ENCODE measurements around the gene ALDH1L1.

The ALDH1L1 gene

DNA sequence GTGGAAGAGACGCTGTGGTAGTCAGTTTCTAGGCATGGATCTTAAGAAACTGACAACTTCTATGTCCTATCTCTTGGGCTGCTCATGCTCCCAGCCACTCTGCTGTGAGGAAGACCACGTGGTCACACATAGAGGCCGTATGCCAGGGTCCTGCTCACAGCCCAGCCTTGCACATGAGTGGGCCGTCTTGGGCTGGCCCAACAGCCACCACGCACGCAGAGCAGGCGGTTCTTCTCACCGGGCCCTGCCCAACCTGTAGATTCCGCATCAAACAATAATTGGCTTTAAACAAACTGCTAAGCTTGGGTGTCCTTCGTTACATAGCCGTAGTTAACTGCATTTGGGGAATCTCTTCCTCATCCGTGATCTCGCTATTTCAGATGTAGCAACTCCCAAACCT is 122.5 kb downstream of the ALDH1L1 start:
- TF ChIP-seq, protein P1, sequence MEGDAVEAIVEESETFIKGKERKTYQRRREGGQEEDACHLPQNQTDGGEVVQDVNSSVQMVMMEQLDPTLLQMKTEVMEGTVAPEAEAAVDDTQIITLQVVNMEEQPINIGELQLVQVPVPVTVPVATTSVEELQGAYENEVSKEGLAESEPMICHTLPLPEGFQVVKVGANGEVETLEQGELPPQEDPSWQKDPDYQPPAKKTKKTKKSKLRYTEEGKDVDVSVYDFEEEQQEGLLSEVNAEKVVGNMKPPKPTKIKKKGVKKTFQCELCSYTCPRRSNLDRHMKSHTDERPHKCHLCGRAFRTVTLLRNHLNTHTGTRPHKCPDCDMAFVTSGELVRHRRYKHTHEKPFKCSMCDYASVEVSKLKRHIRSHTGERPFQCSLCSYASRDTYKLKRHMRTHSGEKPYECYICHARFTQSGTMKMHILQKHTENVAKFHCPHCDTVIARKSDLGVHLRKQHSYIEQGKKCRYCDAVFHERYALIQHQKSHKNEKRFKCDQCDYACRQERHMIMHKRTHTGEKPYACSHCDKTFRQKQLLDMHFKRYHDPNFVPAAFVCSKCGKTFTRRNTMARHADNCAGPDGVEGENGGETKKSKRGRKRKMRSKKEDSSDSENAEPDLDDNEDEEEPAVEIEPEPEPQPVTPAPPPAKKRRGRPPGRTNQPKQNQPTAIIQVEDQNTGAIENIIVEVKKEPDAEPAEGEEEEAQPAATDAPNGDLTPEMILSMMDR (IDR thresholded peaks at IDR 0.05; ENCODE audit: insufficient read depth, low read length, missing control alignments): no peak
- CTCF ChIA-PET: no interaction called here
- DNase-seq (ENCODE audit: low read depth, low spot score): no peak
- no peak overlapping the region for H3K4me3 ChIP-seq (ENCODE audit: low read depth, low read length)
- POLR2A ChIA-PET: no interaction called here

DNA sequence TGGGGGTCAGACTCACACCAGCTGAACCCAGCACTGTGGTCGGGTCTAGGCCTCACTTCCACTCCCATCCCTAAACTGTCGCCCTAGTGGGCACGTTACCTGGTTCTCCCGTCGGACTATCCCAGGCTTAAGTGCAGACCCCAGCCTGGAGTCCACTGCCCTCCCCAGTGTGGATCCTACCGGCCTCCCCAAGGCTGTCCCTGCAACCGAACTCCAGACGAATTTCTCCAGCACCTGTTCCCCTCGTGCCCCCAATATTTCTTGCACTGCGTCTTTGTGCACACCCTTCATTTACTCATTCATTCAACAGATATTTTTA is 122.9 kb downstream of the ALDH1L1 start:
- CTCF ChIA-PET: no interaction called here
- POLR2A ChIA-PET: no interaction called here
- no peak for DNase-seq (ENCODE audit: low read depth, low spot score)
- H3K4me3 ChIP-seq (ENCODE audit: low read depth, low read length): no peak overlapping the region
- TF ChIP-seq, protein P1 (IDR thresholded peaks at IDR 0.05; ENCODE audit: insufficient read depth, low read length, missing control alignments): no peak

DNA sequence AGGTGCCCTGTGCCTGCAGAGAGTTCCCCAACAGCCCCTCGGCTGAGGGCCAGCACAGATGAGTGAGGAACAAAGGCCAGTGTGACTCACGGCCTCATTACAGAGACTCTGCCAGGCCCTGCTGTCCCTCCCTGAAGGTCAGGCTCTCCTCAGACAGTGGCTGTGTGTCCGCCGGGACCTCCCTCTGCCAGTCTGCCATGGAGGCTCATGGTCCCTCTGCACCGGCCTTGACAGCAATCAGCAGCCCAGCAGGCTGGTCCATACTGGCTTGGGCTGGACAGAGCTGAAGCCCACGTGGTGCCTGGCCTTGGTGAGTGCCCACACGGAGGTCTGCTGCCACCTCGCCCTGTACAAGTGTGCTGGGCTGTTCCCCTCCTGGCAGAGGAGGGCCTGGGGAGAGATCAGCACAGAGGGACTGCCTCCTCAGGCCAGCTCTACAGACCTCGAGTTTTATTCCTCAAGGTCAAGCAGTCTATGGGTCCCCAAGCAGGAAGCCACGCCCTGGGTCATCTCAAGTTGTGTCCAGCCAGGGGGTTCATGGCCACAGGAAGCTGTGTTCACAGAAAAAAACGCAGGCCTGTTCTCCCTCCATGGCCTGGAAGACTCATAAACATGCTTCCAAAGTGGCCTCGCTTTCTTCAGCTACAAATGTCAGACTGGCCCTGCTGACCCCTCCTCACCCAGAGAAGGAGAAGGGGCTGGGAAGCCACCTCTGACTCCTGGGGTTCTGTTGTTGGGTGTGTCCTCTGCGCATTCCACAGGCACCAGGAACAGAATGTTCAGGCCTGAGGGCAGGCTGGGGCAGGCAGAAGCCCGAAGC is 123.5 kb downstream of the ALDH1L1 start:
- POLR2A ChIA-PET: interaction anchor here (0.6 kb wide), 1 partner anchor 1633 kb away, joined by 3 read pairs; no protein-coding TSS in a partner anchor
- no peak for DNase-seq (ENCODE audit: low read depth, low spot score)
- H3K4me3 ChIP-seq (ENCODE audit: low read depth, low read length): no peak overlapping the region
- CTCF ChIA-PET: no interaction called here
- TF ChIP-seq, protein P1 (IDR thresholded peaks at IDR 0.05; ENCODE audit: insufficient read depth, low read length, missing control alignments): no peak

DNA sequence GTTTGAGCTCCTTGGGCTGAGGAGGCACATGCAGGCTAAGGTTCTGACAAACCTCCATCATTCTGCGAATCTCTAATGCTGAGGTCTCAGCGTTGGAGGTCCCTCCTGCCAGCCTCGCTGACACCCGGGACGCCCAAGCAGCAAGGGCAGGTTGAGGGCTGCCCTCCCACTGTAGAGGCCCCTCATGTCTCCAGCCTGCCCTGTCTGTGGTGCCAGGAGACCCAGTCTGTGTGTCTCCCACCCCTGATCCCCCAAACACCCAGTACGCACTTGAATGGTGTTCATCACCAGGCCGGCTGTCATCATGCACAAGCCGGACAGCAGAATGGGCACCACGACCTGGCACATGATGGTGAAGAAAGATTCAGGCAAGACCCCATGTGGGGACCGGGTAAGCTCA is 124.3 kb downstream of the ALDH1L1 start:
- no peak overlapping the region for H3K4me3 ChIP-seq (ENCODE audit: low read depth, low read length)
- DNase-seq (ENCODE audit: low read depth, low spot score): no peak
- ChIA-PET CTCF (no interaction called here), POLR2A (no interaction called here)
- TF ChIP-seq, protein P1 (IDR thresholded peaks at IDR 0.05; ENCODE audit: insufficient read depth, low read length, missing control alignments): no peak

DNA sequence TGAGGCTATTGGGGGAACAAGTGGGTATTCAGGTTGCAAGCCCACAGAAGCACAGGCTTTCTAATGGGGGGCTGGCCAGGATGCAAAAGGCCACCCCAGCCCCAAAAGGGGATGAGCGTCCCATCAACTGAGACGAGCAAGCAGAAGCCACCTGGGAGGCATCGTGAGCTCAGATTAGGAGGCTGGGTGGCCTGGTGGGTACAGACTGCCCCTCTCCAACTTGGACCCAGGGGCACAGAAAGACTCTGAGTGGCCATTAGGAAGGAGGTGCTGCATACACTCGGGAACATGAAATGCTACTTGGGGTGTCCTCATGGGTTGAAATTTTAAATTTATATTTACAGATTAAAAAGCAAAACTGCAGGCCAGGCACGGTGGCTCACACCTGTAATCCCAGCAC is 125.5 kb downstream of the ALDH1L1 start:
- ChIA-PET POLR2A (no interaction called here), CTCF (no interaction called here)
- DNase-seq (ENCODE audit: low read depth, low spot score): no peak
- no peak overlapping the region for H3K4me3 ChIP-seq (ENCODE audit: low read depth, low read length)
- TF ChIP-seq, protein P1 (IDR thresholded peaks at IDR 0.05; ENCODE audit: insufficient read depth, low read length, missing control alignments): no peak

DNA sequence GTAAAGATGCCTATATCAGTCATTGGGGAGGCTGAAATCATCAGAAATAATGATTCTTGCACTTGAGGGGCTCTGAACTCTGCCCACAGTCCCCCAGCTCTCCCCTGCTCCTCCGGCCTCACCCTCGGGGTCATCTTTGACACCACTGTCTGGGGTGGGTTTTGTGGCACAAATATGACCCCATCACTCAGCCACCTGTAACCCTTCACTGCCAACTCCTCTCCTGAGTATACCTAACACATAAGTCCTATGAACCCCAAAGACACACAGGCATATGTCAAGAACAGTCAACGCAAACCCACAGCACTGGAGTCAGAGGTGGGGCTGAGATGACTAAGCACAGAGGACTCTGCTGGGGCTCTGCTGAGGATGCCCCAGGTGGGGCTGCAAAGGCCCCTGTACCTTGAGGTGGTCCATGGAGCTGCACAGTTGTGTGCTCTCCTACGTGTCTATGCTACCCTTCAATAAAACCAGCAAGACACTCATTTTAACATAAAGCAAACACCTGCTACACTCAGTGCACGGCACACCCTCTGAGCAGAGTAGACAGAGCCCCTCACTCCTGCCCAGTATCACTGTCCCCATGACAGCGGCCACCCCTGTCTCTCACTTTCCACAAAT is 126.3 kb downstream of the ALDH1L1 start:
- POLR2A ChIA-PET: no interaction called here
- H3K4me3 ChIP-seq (ENCODE audit: low read depth, low read length): no peak overlapping the region
- TF ChIP-seq, protein P1 (IDR thresholded peaks at IDR 0.05; ENCODE audit: insufficient read depth, low read length, missing control alignments): no peak
- no peak for DNase-seq (ENCODE audit: low read depth, low spot score)
- CTCF ChIA-PET: no interaction called here
